NB4 (cell line): ENCODE results near the gene TEAD1.

Experiments
- MYC ChIP-seq: IDR thresholded peaks from 2 replicates; pipeline ENCODE4 v1.6.1; 2011; ENCODE audit warnings: low read depth, low read length
- POLR2A ChIP-seq: IDR thresholded peaks from 2 replicates; pipeline ENCODE4 v1.6.1; 2011; ENCODE audit warnings: mild to moderate bottlenecking; ENCODE audit not compliant: insufficient read length; ENCODE audit errors: extremely low read depth
- TF ChIP-seq, protein P1 (sequence below): IDR thresholded peaks from one replicate; pipeline ENCODE4 v1.5.1; 2012; ENCODE audit warnings: low read depth, low read length
- TF ChIP-seq, protein P2 (sequence below): IDR thresholded peaks from 2 replicates; pipeline ENCODE4 v1.6.1; 2011; ENCODE audit warnings: low read depth, low read length

DNA sequence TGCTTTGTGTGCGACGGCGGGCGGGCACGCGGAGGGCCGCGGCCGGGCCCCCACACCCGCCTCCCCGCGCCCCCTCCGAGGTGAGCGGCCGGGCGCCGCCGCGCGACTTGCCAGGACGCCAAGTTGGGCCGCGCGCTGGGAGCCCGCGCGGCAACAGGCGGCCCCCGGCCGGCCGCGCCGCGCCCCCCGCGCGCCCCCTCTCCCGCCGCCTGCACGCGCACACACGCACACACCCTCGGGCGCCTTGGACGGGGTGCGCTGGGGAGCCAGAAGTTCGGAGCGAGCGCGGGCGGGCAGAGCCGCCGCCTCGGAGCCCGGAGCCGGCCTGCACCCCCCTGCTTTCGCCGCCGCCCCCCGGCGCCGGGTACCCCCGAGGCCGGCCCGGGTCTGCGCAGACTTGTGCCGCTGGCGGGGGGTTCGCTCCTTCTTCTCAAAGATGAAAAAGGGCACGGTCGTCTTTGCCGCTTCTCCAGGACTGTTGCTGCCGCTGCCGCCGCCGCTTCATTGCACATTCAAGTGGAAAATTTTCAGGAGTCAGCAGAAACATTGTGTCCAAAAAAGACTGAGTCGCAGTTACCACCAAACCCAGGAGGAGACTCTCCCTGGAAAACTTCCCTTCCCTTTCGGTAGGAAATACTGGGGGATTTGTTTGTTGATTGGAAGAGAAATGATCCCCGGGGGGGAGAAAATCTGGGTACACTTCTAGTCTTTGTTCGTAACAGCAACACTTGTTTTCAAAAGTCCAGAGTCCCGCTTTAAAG, 895 bp downstream of the TEAD1 start:
- TF ChIP-seq POLR2A (no peak), MYC (no peak)
- TF ChIP-seq, protein P1, sequence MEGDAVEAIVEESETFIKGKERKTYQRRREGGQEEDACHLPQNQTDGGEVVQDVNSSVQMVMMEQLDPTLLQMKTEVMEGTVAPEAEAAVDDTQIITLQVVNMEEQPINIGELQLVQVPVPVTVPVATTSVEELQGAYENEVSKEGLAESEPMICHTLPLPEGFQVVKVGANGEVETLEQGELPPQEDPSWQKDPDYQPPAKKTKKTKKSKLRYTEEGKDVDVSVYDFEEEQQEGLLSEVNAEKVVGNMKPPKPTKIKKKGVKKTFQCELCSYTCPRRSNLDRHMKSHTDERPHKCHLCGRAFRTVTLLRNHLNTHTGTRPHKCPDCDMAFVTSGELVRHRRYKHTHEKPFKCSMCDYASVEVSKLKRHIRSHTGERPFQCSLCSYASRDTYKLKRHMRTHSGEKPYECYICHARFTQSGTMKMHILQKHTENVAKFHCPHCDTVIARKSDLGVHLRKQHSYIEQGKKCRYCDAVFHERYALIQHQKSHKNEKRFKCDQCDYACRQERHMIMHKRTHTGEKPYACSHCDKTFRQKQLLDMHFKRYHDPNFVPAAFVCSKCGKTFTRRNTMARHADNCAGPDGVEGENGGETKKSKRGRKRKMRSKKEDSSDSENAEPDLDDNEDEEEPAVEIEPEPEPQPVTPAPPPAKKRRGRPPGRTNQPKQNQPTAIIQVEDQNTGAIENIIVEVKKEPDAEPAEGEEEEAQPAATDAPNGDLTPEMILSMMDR = no peak
- TF ChIP-seq, protein P2, sequence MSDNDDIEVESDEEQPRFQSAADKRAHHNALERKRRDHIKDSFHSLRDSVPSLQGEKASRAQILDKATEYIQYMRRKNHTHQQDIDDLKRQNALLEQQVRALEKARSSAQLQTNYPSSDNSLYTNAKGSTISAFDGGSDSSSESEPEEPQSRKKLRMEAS = no peak
